Measurements from ENCODE around the gene SP2.

SP2 gene

DNA sequence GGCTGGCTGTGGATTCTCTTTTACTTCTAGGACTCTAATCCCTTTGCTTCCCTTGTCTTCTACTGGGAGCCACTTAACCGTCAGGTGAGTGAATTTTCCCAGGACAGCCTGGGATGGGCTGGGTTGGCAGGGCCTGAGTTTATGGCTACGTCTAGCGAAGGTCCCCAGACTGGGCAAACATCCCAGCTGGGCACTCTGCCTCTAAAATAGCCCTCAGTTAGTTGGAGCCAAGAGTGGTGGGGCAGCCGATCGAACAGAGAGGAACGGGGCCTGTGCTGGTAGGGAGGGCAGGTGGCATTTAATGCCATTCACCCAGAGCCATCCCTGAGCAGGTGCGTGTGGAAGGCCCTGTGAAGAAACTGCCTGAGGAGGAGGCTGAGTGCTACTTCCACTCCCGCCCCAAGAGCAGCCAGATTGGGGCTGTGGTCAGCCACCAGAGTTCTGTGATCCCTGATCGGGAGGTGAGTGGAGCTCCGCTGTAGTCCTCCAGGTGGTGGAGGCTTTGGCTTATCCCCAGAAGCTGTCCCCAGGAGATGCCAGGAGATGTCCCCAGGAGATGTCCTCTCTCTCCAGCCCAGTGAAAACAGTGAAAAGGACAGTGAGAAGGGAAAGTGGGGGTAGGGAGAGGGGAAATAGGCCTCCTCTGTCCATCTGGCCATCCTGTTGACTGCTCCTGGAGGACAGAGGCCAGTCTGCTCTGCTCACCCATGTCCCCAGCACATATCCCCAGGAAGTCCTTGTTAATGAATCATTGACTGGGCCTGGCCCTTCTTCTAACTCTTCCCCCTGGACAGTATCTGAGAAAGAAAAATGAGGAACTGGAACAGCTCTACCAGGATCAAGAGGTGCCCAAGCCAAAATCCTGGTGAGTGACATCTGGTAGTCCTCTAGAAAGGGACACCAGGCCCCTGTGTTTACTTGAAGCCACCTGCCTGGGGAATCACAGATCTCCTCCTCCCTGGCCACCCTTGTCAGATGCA is 49.8 kb downstream of the SP2 start:
- H3K9ac ChIP-seq (ENCODE audit: low read length): no peak overlapping the region
- no peak overlapping the region for H3K4me3 ChIP-seq (ENCODE audit: low read length)
- H3K4me1 ChIP-seq (ENCODE audit: control insufficient read depth, insufficient read depth, low read length): peaks cover 24% of the 10 kb centered on the region
- peaks cover 22% of the 10 kb centered on the region for H3K36me3 ChIP-seq (ENCODE audit: control insufficient read depth, insufficient read depth, low read length, severe bottlenecking)
- no peaks in the 10 kb centered on the region for H3K27me3 ChIP-seq (replicated peaks; ENCODE audit: control insufficient read depth, insufficient read depth, low read length)
- DNase-seq (ENCODE audit: low read depth): no peak
- no peaks in the 10 kb centered on the region for H3K9me3 ChIP-seq (ENCODE audit: control insufficient read depth, low read length)

DNA sequence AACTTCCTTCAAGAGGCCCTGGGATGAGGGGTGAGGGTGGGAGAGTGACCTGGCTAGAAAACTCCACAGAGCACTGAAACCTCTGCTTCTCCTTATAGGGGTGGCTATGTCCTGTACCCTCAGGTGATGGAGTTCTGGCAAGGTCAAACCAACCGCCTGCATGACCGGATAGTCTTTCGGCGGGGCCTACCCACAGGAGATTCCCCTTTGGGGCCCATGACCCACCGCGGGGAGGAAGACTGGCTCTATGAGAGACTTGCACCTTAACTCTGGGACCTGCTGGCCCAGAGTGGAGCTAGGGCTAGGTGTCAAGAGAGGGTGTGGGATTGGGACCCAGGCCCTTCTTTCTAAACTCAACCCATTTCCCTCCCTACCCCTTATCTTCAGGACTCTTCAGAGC is 50.5 kb downstream of the SP2 start:
- Histone ChIP-seq H3K36me3 (ENCODE audit: control insufficient read depth, insufficient read depth, low read length, severe bottlenecking) (peaks cover 22% of the 10 kb centered on the region), H3K9me3 (ENCODE audit: control insufficient read depth, low read length) (no peaks in the 10 kb centered on the region), H3K4me3 (ENCODE audit: low read length) (no peak overlapping the region), H3K27me3 (replicated peaks; ENCODE audit: control insufficient read depth, insufficient read depth, low read length) (no peaks in the 10 kb centered on the region), H3K4me1 (ENCODE audit: control insufficient read depth, insufficient read depth, low read length) (peaks cover 21% of the 10 kb centered on the region), H3K9ac (ENCODE audit: low read length) (no peak overlapping the region)
- no peak for DNase-seq (ENCODE audit: low read depth)

DNA sequence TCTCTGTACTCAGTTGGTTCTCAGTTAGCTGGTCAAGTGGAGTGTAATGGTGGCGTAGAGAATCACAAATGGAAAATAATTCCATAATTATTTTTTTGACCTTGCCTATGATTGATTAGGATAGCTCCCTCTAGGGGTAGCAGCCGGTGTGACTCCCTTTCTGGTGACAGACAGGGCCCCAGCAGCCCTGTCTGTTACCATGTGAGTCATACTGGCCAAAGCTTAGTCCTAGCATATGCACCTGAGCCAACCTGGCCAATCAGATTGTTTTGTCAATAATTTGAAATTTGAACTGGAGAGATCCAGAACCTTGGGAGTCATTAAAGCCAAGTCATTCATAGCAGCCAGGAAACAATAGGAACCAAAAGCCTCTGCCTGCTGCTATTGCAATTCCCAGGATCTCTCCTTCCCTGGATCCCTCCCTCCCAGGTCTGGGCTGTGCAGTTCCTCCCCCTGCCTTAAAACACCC is 50.9 kb downstream of the SP2 start:
- Histone ChIP-seq H3K27me3 (replicated peaks; ENCODE audit: control insufficient read depth, insufficient read depth, low read length) (no peaks in the 10 kb centered on the region), H3K4me3 (ENCODE audit: low read length) (no peak overlapping the region), H3K36me3 (ENCODE audit: control insufficient read depth, insufficient read depth, low read length, severe bottlenecking) (peaks cover 22% of the 10 kb centered on the region), H3K9me3 (ENCODE audit: control insufficient read depth, low read length) (no peaks in the 10 kb centered on the region), H3K4me1 (ENCODE audit: control insufficient read depth, insufficient read depth, low read length) (peaks cover 21% of the 10 kb centered on the region), H3K9ac (ENCODE audit: low read length) (no peak overlapping the region)
- DNase-seq (ENCODE audit: low read depth): peak; percentile 92

DNA sequence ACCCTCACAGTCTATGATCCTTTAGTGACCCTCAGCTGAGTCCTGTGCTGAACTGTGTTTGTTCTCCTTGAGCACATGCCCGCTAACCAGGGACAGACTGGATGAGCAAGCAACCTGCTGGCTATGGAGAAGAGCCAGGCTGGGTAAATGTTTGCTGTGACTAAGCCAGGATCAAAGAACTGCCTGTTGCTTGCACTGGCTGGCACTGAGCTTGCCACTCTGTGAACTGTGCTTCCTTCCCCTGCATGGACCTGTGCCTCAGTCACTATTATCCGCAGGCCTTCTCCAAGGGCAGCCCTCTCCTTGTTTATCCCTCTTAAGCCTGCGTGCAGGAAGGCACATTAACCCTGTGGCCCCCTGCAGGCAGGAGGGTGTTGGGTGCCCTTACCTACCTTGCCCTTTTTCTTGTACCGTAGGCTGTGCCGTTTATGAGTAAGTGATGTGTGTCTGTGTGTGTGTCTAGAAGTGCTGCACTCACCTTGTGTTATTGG is 52.7 kb downstream of the SP2 start:
- H3K4me3 ChIP-seq (ENCODE audit: low read length): no peak overlapping the region
- H3K36me3 ChIP-seq (ENCODE audit: control insufficient read depth, insufficient read depth, low read length, severe bottlenecking): peaks cover 22% of the 10 kb centered on the region
- no peaks in the 10 kb centered on the region for H3K27me3 ChIP-seq (replicated peaks; ENCODE audit: control insufficient read depth, insufficient read depth, low read length)
- no peak overlapping the region for H3K9ac ChIP-seq (ENCODE audit: low read length)
- H3K9me3 ChIP-seq (ENCODE audit: control insufficient read depth, low read length): no peaks in the 10 kb centered on the region
- peaks cover 8% of the 10 kb centered on the region for H3K4me1 ChIP-seq (ENCODE audit: control insufficient read depth, insufficient read depth, low read length)
- DNase-seq (ENCODE audit: low read depth): no peak

GRCh38 chr17:47949197-47949759 is 53.2 kb downstream of the SP2 start:
- peaks cover 22% of the 10 kb centered on the region for H3K36me3 ChIP-seq (ENCODE audit: control insufficient read depth, insufficient read depth, low read length, severe bottlenecking)
- H3K27me3 ChIP-seq (replicated peaks; ENCODE audit: control insufficient read depth, insufficient read depth, low read length): no peaks in the 10 kb centered on the region
- H3K4me3 ChIP-seq (ENCODE audit: low read length): peak overlapping the region; percentile 69
- H3K9me3 ChIP-seq (ENCODE audit: control insufficient read depth, low read length): no peaks in the 10 kb centered on the region
- peak; percentile 93 for DNase-seq (ENCODE audit: low read depth)
- peak overlapping the region; percentile 81 for H3K9ac ChIP-seq (ENCODE audit: low read length)
- peaks cover 8% of the 10 kb centered on the region for H3K4me1 ChIP-seq (ENCODE audit: control insufficient read depth, insufficient read depth, low read length)

DNA sequence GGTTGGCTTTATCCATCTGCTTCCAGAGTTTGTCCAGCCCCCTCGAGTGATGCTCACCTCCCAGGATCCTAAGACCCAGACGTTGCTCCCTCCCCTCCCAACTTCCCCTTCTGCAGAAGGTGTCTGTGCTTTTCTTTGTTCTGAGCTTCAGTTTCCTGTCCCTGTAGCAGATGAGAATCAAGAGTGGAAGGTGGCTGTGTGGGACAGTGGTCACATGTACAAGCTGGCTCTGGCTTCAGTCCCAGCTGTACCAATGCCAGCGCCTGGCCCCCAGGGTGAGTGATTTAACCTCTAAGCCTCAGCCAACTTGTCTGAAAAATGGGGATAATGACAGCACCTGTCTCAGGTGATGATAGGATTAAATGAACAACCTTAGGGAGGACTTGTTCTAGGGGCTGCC is 53.9 kb downstream of the SP2 start:
- H3K9me3 ChIP-seq (ENCODE audit: control insufficient read depth, low read length): no peaks in the 10 kb centered on the region

GRCh38 chr17:47950448-47950847 is 54.4 kb downstream of the SP2 start:
- Histone ChIP-seq H3K4me1 (ENCODE audit: control insufficient read depth, insufficient read depth, low read length) (peaks cover 9% of the 10 kb centered on the region), H3K27me3 (replicated peaks; ENCODE audit: control insufficient read depth, insufficient read depth, low read length) (no peaks in the 10 kb centered on the region)
- DNase-seq (ENCODE audit: low read depth): no peak

More for the DNA sequence above, 53.9 kb downstream of the SP2 start:
- no peaks in the 10 kb centered on the region for H3K27me3 ChIP-seq (replicated peaks; ENCODE audit: control insufficient read depth, insufficient read depth, low read length)
- H3K36me3 ChIP-seq (ENCODE audit: control insufficient read depth, insufficient read depth, low read length, severe bottlenecking): peaks cover 16% of the 10 kb centered on the region
- no peak for DNase-seq (ENCODE audit: low read depth)
- peak overlapping the region; percentile 69 for H3K4me3 ChIP-seq (ENCODE audit: low read length)
- peak overlapping the region; percentile 81 for H3K9ac ChIP-seq (ENCODE audit: low read length)
- H3K4me1 ChIP-seq (ENCODE audit: control insufficient read depth, insufficient read depth, low read length): peaks cover 8% of the 10 kb centered on the region

DNA sequence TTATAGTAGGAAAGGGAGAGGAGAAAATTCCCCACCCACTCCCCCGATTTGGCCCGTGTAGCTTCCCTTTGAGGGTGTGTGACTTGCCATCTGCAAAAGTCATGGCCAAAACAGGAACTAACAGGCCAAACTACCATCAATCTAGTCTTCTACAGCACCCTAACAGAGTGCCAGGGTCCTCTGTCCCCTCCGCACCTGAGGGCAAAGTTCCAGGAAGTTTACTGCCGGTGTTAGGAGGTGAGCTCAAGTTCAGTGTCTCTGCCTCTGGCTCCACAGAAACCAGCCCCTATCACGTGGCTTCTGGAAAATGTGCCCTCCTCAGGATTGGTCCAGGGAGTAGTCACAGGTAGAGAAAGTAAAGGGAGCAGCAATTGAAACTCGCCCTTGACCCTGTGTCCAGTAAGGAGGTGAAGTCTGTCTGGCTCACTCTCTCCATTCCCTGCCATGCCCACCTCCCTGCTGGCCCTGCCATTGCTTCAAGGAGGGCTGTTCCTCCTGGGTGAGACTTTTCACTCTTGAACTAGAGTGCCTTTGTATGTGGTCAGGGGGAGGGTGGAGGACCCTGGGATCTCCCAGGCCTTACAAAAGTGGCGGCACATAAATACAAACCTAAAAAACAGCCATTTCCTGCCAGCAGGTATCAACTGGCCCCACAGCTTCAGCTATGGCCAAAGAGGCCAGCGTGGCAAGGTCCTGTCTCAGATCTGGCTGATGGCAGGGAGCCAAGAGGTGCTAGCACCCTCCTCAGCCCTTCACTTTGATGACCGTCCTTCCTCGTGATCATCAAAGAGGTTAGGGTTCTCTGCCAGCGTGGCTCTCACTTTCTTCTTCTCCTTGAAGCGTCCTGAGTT is 56.4 kb downstream of the SP2 start:
- H3K4me1 ChIP-seq (ENCODE audit: control insufficient read depth, insufficient read depth, low read length): peaks cover 11% of the 10 kb centered on the region
- no peaks in the 10 kb centered on the region for H3K36me3 ChIP-seq (ENCODE audit: control insufficient read depth, insufficient read depth, low read length, severe bottlenecking)
- H3K9ac ChIP-seq (ENCODE audit: low read length): no peak overlapping the region
- no peaks in the 10 kb centered on the region for H3K9me3 ChIP-seq (ENCODE audit: control insufficient read depth, low read length)
- no peak for DNase-seq (ENCODE audit: low read depth)
- H3K4me3 ChIP-seq (ENCODE audit: low read length): no peak overlapping the region
- no peaks in the 10 kb centered on the region for H3K27me3 ChIP-seq (replicated peaks; ENCODE audit: control insufficient read depth, insufficient read depth, low read length)

More at GRCh38 chr17:47950448-47950847, 54.4 kb downstream of the SP2 start:
- Histone ChIP-seq H3K36me3 (ENCODE audit: control insufficient read depth, insufficient read depth, low read length, severe bottlenecking) (peaks cover 11% of the 10 kb centered on the region), H3K9me3 (ENCODE audit: control insufficient read depth, low read length) (no peaks in the 10 kb centered on the region), H3K9ac (ENCODE audit: low read length) (peak overlapping the region; percentile 81), H3K4me3 (ENCODE audit: low read length) (no peak overlapping the region)

- Histone ChIP-seq H3K36me3 (ENCODE audit: control insufficient read depth, insufficient read depth, low read length, severe bottlenecking) (no peaks in the 10 kb centered on the region), H3K9me3 (ENCODE audit: control insufficient read depth, low read length) (no peaks in the 10 kb centered on the region), H3K4me1 (ENCODE audit: control insufficient read depth, insufficient read depth, low read length) (peaks cover 11% of the 10 kb centered on the region), H3K27me3 (replicated peaks; ENCODE audit: control insufficient read depth, insufficient read depth, low read length) (peaks cover under 1% of the 10 kb centered on the region), H3K9ac (ENCODE audit: low read length) (no peak overlapping the region), H3K4me3 (ENCODE audit: low read length) (no peak overlapping the region)
- no peak for DNase-seq (ENCODE audit: low read depth)
Observed at GRCh38 chr17:47953909-47954308, 57.9 kb downstream of the SP2 start.

- H3K4me3 ChIP-seq (ENCODE audit: low read length): no peak overlapping the region
- H3K27me3 ChIP-seq (replicated peaks; ENCODE audit: control insufficient read depth, insufficient read depth, low read length): peaks cover 3% of the 10 kb centered on the region
- no peak for DNase-seq (ENCODE audit: low read depth)
- H3K4me1 ChIP-seq (ENCODE audit: control insufficient read depth, insufficient read depth, low read length): peaks cover 3% of the 10 kb centered on the region
- no peak overlapping the region for H3K9ac ChIP-seq (ENCODE audit: low read length)
- no peaks in the 10 kb centered on the region for H3K36me3 ChIP-seq (ENCODE audit: control insufficient read depth, insufficient read depth, low read length, severe bottlenecking)
- H3K9me3 ChIP-seq (ENCODE audit: control insufficient read depth, low read length): no peaks in the 10 kb centered on the region
Observed at GRCh38 chr17:47955497-47956461, 59.7 kb downstream of the SP2 start.
